ENCODE measurements around the gene NT5DC1. TPM values are rescaled to one million over a fixed set of nuclear protein-coding genes. Genes with fewer than 3 reads are reported as not detected.
A peak's percentile ranks its signal among the peaks of the same experiment; 100 is the strongest.

Gene NT5DC1
- total and polyA plus RNA-seq, 5 donors from 2014 or later = 32.4 to 80.2 (median 66.3) TPM

- H3K36me3 Mint-ChIP-seq = peaks cover 25% of the 10 kb centered on the region
- H3K4me3 Mint-ChIP-seq = no peak overlapping the region
- peak overlapping the region in 1 of 3 donors; percentile 59 for H3K27ac Mint-ChIP-seq
- Histone ChIP-seq H3K4me1 (ENCODE audit: control insufficient read depth, insufficient read depth, low read length, poor library complexity, severe bottlenecking) (no peaks in the 10 kb centered on the region), H3K9me3 (ENCODE audit: control insufficient read depth in 2 of 2, low read length in 2 of 2) (no peaks in the 10 kb centered on the region), H3K36me3 (ENCODE audit: control insufficient read depth, insufficient read depth, low read length) (peaks cover 37% of the 10 kb centered on the region), H3K4me3 (ENCODE audit: low read depth, low read length) (no peak overlapping the region), H3K27me3 (ENCODE audit: control insufficient read depth, insufficient read depth, low read length) (no peaks in the 10 kb centered on the region), H3K27ac (ENCODE audit: insufficient read depth, low read length, poor library complexity, severe bottlenecking) (no peak overlapping the region)
- no peak for DNase-seq
- H3K27me3 Mint-ChIP-seq = no peaks in the 10 kb centered on the region
- H3K4me1 Mint-ChIP-seq = peaks cover 0 to 4% (median 3%) of the 10 kb centered on the region in 4 donors
- ATAC-seq (ENCODE audit: low read depth in 2 of 2) = no peak
- no peaks in the 10 kb centered on the region for H3K9me3 Mint-ChIP-seq
These were observed 19.8 kb downstream of the NT5DC1 start for GRCh38 chr6:116120430-116120829.

- Histone ChIP-seq H3K27me3 (ENCODE audit: control insufficient read depth, insufficient read depth, low read length) (no peaks in the 10 kb centered on the region), H3K36me3 (ENCODE audit: control insufficient read depth, insufficient read depth, low read length) (peaks cover 2% of the 10 kb centered on the region), H3K4me3 (ENCODE audit: low read depth, low read length) (no peak within 1 kb of the TSS), H3K27ac (ENCODE audit: insufficient read depth, low read length, poor library complexity, severe bottlenecking) (no peak within 1 kb of the TSS), H3K4me1 (ENCODE audit: control insufficient read depth, insufficient read depth, low read length, poor library complexity, severe bottlenecking) (peaks cover 6% of the 10 kb centered on the region), H3K9me3 (ENCODE audit: control insufficient read depth in 2 of 2, low read length in 2 of 2) (no peaks in the 10 kb centered on the region)
- Mint-ChIP-seq H3K4me3 (no peak within 1 kb of the TSS), H3K27ac (no peak within 1 kb of the TSS), H3K27me3 (no peaks in the 10 kb centered on the region), H3K4me1 (peaks cover 9 to 24% (median 10%) of the 10 kb centered on the region in 4 donors), H3K9me3 (no peaks in the 10 kb centered on the region), H3K36me3 (peaks cover 19% of the 10 kb centered on the region)
- DNase-seq (no peak), ATAC-seq (ENCODE audit: low read depth in 2 of 2) (no peak)
These were observed 25.4 kb downstream of the NT5DC1 start, which contains the start of gene COL10A1 for GRCh38 chr6:116126032-116126431. COL10A1 (minus strand) TSS chr6:116126132; CDS start chr6:116125492, 640 bp downstream.

- H3K4me1 ChIP-seq (ENCODE audit: control insufficient read depth, insufficient read depth, low read length, poor library complexity, severe bottlenecking) = peaks cover 6% of the 10 kb centered on the region
- peaks cover 9 to 19% (median 12%) of the 10 kb centered on the region in 4 donors for H3K4me1 Mint-ChIP-seq
- H3K9me3 Mint-ChIP-seq = no peaks in the 10 kb centered on the region
- H3K36me3 ChIP-seq (ENCODE audit: control insufficient read depth, insufficient read depth, low read length) = peaks cover 2% of the 10 kb centered on the region
- H3K27me3 Mint-ChIP-seq = no peaks in the 10 kb centered on the region
- H3K36me3 Mint-ChIP-seq = peaks cover 21% of the 10 kb centered on the region
- H3K4me3 Mint-ChIP-seq = peak overlapping the region in 1 of 4 donors; percentile 43
- no peak overlapping the region for H3K27ac ChIP-seq (ENCODE audit: insufficient read depth, low read length, poor library complexity, severe bottlenecking)
- no peak overlapping the region for H3K27ac Mint-ChIP-seq
- DNase-seq (no peak), ATAC-seq (ENCODE audit: low read depth in 2 of 2) (no peak)
- no peaks in the 10 kb centered on the region for H3K27me3 ChIP-seq (ENCODE audit: control insufficient read depth, insufficient read depth, low read length)
- H3K9me3 ChIP-seq (ENCODE audit: control insufficient read depth in 2 of 2, low read length in 2 of 2) = no peaks in the 10 kb centered on the region
- H3K4me3 ChIP-seq (ENCODE audit: low read depth, low read length) = no peak overlapping the region
These were observed 27.3 kb downstream of the NT5DC1 start for GRCh38 chr6:116127771-116128493.

GRCh38 chr6:116133453-116133852 is 32.8 kb downstream of the NT5DC1 start:
- no peak for DNase-seq

GRCh38 chr6:116136373-116136772 is 35.7 kb downstream of the NT5DC1 start:
- ATAC-seq (ENCODE audit: low read depth in 2 of 2) (no peak), DNase-seq (no peak)
- Mint-ChIP-seq H3K4me3 (no peak overlapping the region), H3K36me3 (peaks cover 41% of the 10 kb centered on the region), H3K27ac (no peak overlapping the region), H3K9me3 (peaks cover 0 to 1% (median 0%) of the 10 kb centered on the region in 7 donors), H3K27me3 (no peaks in the 10 kb centered on the region), H3K4me1 (peaks cover 0 to 15% (median 8%) of the 10 kb centered on the region in 4 donors)
- no peaks in the 10 kb centered on the region for H3K9me3 ChIP-seq (ENCODE audit: control insufficient read depth in 2 of 2, low read length in 2 of 2)
- H3K36me3 ChIP-seq (ENCODE audit: control insufficient read depth, insufficient read depth, low read length) = peaks cover 3% of the 10 kb centered on the region
- no peaks in the 10 kb centered on the region for H3K27me3 ChIP-seq (ENCODE audit: control insufficient read depth, insufficient read depth, low read length)
- no peak overlapping the region for H3K27ac ChIP-seq (ENCODE audit: insufficient read depth, low read length, poor library complexity, severe bottlenecking)
- H3K4me3 ChIP-seq (ENCODE audit: low read depth, low read length) = no peak overlapping the region
- H3K4me1 ChIP-seq (ENCODE audit: control insufficient read depth, insufficient read depth, low read length, poor library complexity, severe bottlenecking) = no peaks in the 10 kb centered on the region

More at GRCh38 chr6:116133453-116133852, 32.8 kb downstream of the NT5DC1 start:
- H3K36me3 Mint-ChIP-seq = peaks cover 33% of the 10 kb centered on the region
- ATAC-seq (ENCODE audit: low read depth in 2 of 2) = no peak
- Histone ChIP-seq H3K4me1 (ENCODE audit: control insufficient read depth, insufficient read depth, low read length, poor library complexity, severe bottlenecking) (no peaks in the 10 kb centered on the region), H3K9me3 (ENCODE audit: control insufficient read depth in 2 of 2, low read length in 2 of 2) (no peaks in the 10 kb centered on the region), H3K27me3 (ENCODE audit: control insufficient read depth, insufficient read depth, low read length) (no peaks in the 10 kb centered on the region), H3K36me3 (ENCODE audit: control insufficient read depth, insufficient read depth, low read length) (no peaks in the 10 kb centered on the region), H3K4me3 (ENCODE audit: low read depth, low read length) (no peak overlapping the region), H3K27ac (ENCODE audit: insufficient read depth, low read length, poor library complexity, severe bottlenecking) (no peak overlapping the region)
- peaks cover 0 to 1% (median 0%) of the 10 kb centered on the region in 7 donors for H3K9me3 Mint-ChIP-seq
- no peak overlapping the region for H3K27ac Mint-ChIP-seq
- peaks cover 6 to 13% (median 11%) of the 10 kb centered on the region in 4 donors for H3K4me1 Mint-ChIP-seq
- no peak overlapping the region for H3K4me3 Mint-ChIP-seq
- no peaks in the 10 kb centered on the region for H3K27me3 Mint-ChIP-seq

- ATAC-seq (ENCODE audit: low read depth in 2 of 2) (peak; percentile 8 to 11), DNase-seq (peak in 1 of 3 donors; percentile 41)
- Mint-ChIP-seq H3K4me3 (no peak overlapping the region), H3K27me3 (no peaks in the 10 kb centered on the region), H3K36me3 (peaks cover 38% of the 10 kb centered on the region), H3K27ac (peak overlapping the region in 1 of 3 donors; percentile 16), H3K9me3 (peaks cover 0 to 1% (median 0%) of the 10 kb centered on the region in 7 donors), H3K4me1 (peaks cover 0 to 15% (median 8%) of the 10 kb centered on the region in 4 donors)
- no peak overlapping the region for H3K27ac ChIP-seq (ENCODE audit: insufficient read depth, low read length, poor library complexity, severe bottlenecking)
- H3K4me1 ChIP-seq (ENCODE audit: control insufficient read depth, insufficient read depth, low read length, poor library complexity, severe bottlenecking) = no peaks in the 10 kb centered on the region
- no peaks in the 10 kb centered on the region for H3K9me3 ChIP-seq (ENCODE audit: control insufficient read depth in 2 of 2, low read length in 2 of 2)
- peaks cover 3% of the 10 kb centered on the region for H3K36me3 ChIP-seq (ENCODE audit: control insufficient read depth, insufficient read depth, low read length)
- no peak overlapping the region for H3K4me3 ChIP-seq (ENCODE audit: low read depth, low read length)
- no peaks in the 10 kb centered on the region for H3K27me3 ChIP-seq (ENCODE audit: control insufficient read depth, insufficient read depth, low read length)
These were observed 36.3 kb downstream of the NT5DC1 start for GRCh38 chr6:116136933-116137340.

DNA sequence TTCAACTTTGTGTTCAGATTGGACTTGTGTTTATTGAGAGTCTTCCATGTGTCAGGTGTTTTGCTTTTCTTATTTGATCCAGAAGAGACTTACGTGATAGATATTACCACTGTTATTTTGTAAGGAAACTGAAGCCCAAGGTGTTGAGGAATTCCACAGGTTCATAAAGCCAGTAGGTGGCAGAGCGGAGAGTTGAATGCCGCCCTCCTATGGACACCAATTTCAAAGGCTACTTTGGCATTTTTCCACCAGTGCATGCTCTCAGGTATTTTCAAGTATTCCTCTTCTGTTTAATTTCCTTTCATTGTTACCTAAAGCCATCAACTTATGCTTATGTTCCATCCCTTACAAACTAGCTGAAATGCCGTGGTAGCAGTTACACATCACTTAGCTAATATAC is 39.3 kb downstream of the NT5DC1 start:
- H3K4me1 Mint-ChIP-seq = peaks cover 0 to 15% (median 7%) of the 10 kb centered on the region in 4 donors
- no peak for ATAC-seq (ENCODE audit: low read depth in 2 of 2)
- H3K36me3 Mint-ChIP-seq = peaks cover 29% of the 10 kb centered on the region
- H3K27me3 Mint-ChIP-seq = no peaks in the 10 kb centered on the region
- Histone ChIP-seq H3K36me3 (ENCODE audit: control insufficient read depth, insufficient read depth, low read length) (peaks cover 4% of the 10 kb centered on the region), H3K4me3 (ENCODE audit: low read depth, low read length) (no peak overlapping the region), H3K4me1 (ENCODE audit: control insufficient read depth, insufficient read depth, low read length, poor library complexity, severe bottlenecking) (no peaks in the 10 kb centered on the region), H3K27me3 (ENCODE audit: control insufficient read depth, insufficient read depth, low read length) (no peaks in the 10 kb centered on the region), H3K27ac (ENCODE audit: insufficient read depth, low read length, poor library complexity, severe bottlenecking) (no peak overlapping the region), H3K9me3 (ENCODE audit: control insufficient read depth in 2 of 2, low read length in 2 of 2) (no peaks in the 10 kb centered on the region)
- no peak for DNase-seq
- peaks cover 0 to 1% (median 0%) of the 10 kb centered on the region in 7 donors for H3K9me3 Mint-ChIP-seq
- H3K4me3 Mint-ChIP-seq = no peak overlapping the region
- H3K27ac Mint-ChIP-seq = no peak overlapping the region

DNA sequence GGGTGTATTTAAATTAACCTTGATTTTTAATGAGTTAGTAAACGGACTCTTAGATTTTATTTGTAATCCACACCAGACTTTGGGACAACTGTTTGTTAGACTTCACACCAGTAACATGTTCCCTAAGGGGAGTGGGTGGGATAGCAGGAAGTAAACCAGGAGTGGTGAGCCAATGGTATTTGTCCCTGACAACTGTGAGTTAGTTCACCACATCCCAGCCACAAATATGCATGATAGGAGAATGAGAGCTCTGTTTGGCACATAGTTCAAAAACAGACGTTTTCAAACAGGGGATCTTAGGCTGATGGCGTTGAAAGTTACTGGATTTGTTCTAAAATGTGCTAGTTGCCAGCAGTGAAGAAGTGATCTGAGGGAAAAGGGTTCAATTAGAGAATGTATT is 44.0 kb downstream of the NT5DC1 start:
- no peak overlapping the region for H3K4me3 Mint-ChIP-seq
- Histone ChIP-seq H3K4me1 (ENCODE audit: control insufficient read depth, insufficient read depth, low read length, poor library complexity, severe bottlenecking) (no peaks in the 10 kb centered on the region), H3K27ac (ENCODE audit: insufficient read depth, low read length, poor library complexity, severe bottlenecking) (no peak overlapping the region), H3K27me3 (ENCODE audit: control insufficient read depth, insufficient read depth, low read length) (no peaks in the 10 kb centered on the region), H3K36me3 (ENCODE audit: control insufficient read depth, insufficient read depth, low read length) (peaks cover 4% of the 10 kb centered on the region), H3K4me3 (ENCODE audit: low read depth, low read length) (no peak overlapping the region), H3K9me3 (ENCODE audit: control insufficient read depth in 2 of 2, low read length in 2 of 2) (no peaks in the 10 kb centered on the region)
- ATAC-seq (ENCODE audit: low read depth in 2 of 2) (no peak), DNase-seq (no peak)
- H3K4me1 Mint-ChIP-seq = peaks cover 0 to 5% (median 0%) of the 10 kb centered on the region in 4 donors
- no peaks in the 10 kb centered on the region for H3K9me3 Mint-ChIP-seq
- no peak overlapping the region for H3K27ac Mint-ChIP-seq
- peaks cover 24% of the 10 kb centered on the region for H3K36me3 Mint-ChIP-seq
- H3K27me3 Mint-ChIP-seq = no peaks in the 10 kb centered on the region

All from CD4-positive, CD25-positive, alpha-beta regulatory T cell (primary cell).